Liver (tissue), 9 donors: ENCODE results near the gene THOC5. TPM values are rescaled to one million over a fixed set of nuclear protein-coding genes. Genes with fewer than 3 reads are reported as not detected.

ENCODE experiments used
- DNase-seq: peaks from one replicate; pipeline ENCODE4 v3.0.0-alpha.2; 2017; ENCODE audit warnings: low spot score
- H3K27ac ChIP-seq, 2 donors: one replicate each; pipeline ENCODE4 v1.7.0; 2013; ENCODE audit warnings: inconsistent platforms in 2 of 2, low read length in 2 of 2, control low read depth in 1 of 2, low read depth in 1 of 2, mild to moderate bottlenecking in 1 of 2
- H3K27me3 ChIP-seq, 4 donors: one replicate each; pipeline versions ENCODE4 v1.6.1 to v1.7.0; 2013; ENCODE audit warnings: low read length in 3 of 4, inconsistent platforms in 1 of 4, mild to moderate bottlenecking in 1 of 4, moderate library complexity in 1 of 4; ENCODE audit not compliant: control insufficient read depth in 4 of 4, insufficient read depth in 4 of 4
- H3K36me3 ChIP-seq, 4 donors: one replicate each; pipeline versions ENCODE4 v1.6.1 to v1.7.0; 2013; ENCODE audit warnings: low read length in 3 of 4, mild to moderate bottlenecking in 3 of 4, low read depth in 1 of 4, moderate library complexity in 1 of 4; ENCODE audit not compliant: control insufficient read depth in 4 of 4, insufficient read depth in 3 of 4
- H3K4me1 ChIP-seq, 4 donors: one replicate each; pipeline versions ENCODE4 v1.6.1 to v1.7.0; 2013; ENCODE audit warnings: low read length in 3 of 4, mild to moderate bottlenecking in 3 of 4, moderate library complexity in 1 of 4; ENCODE audit not compliant: control insufficient read depth in 4 of 4, insufficient read depth in 4 of 4
- H3K4me3 ChIP-seq, 3 donors: one replicate each; pipeline versions ENCODE4 v1.6.1 to v1.7.0; 2013; ENCODE audit warnings: low read length in 3 of 3, control low read depth in 1 of 3, low read depth in 1 of 3, mild to moderate bottlenecking in 1 of 3
- H3K9ac ChIP-seq, 2 donors: one replicate each; pipeline ENCODE4 v1.7.0; 2013; ENCODE audit warnings: low read length in 2 of 2, mild to moderate bottlenecking in 2 of 2, moderate library complexity in 2 of 2, control low read depth in 1 of 2, low read depth in 1 of 2
- H3K9me3 ChIP-seq, 4 donors: one replicate each; pipeline versions ENCODE4 v1.6.1 to v1.7.0; 2013; ENCODE audit warnings: low read length in 3 of 4; ENCODE audit not compliant: control insufficient read depth in 4 of 4
- EGR1 ChIP-seq, 2 donors: IDR thresholded peaks; 2 replicates each; pipeline ENCODE4 v1.6.1; 2016 to 2018; ENCODE audit warnings: antibody characterized with exemption in 2 of 2, low read depth in 2 of 2
- FOXA1 ChIP-seq: IDR thresholded peaks from 2 replicates; pipeline ENCODE4 v1.6.1; 2016; ENCODE audit warnings: antibody characterized with exemption
- FOXA2 ChIP-seq: IDR thresholded peaks from 2 replicates; pipeline ENCODE4 v1.6.1; 2016; ENCODE audit warnings: antibody characterized with exemption
- GABPA ChIP-seq, 2 donors: IDR thresholded peaks in 1 of 2; conservative IDR thresholded peaks in 1 of 2; 2 replicates each; pipeline ENCODE4 v1.6.1; 2016; ENCODE audit warnings: antibody characterized with exemption in 2 of 2, mild to moderate bottlenecking in 1 of 2, moderate library complexity in 1 of 2
- HNF4A ChIP-seq, 2 donors: conservative IDR thresholded peaks; 2 replicates each; pipeline ENCODE4 v1.6.1; 2016; ENCODE audit warnings: antibody characterized with exemption in 2 of 2, mild to moderate bottlenecking in 2 of 2
- HNF4G ChIP-seq: IDR thresholded peaks from 2 replicates; pipeline ENCODE4 v1.6.1; 2016; ENCODE audit warnings: antibody characterized with exemption
- JUND ChIP-seq, 2 donors: IDR thresholded peaks; 2 replicates each; pipeline ENCODE4 v1.6.1; 2016; ENCODE audit warnings: antibody characterized with exemption in 2 of 2
- RAD21 ChIP-seq, 2 donors: IDR thresholded peaks; 2 replicates each; pipeline ENCODE4 v1.6.1; 2016; ENCODE audit warnings: antibody characterized with exemption in 2 of 2, mild to moderate bottlenecking in 2 of 2
- RXRA ChIP-seq, 2 donors: IDR thresholded peaks; 2 replicates each; pipeline ENCODE4 v1.6.1; 2017 to 2018; ENCODE audit warnings: antibody characterized with exemption in 2 of 2, mild to moderate bottlenecking in 1 of 2
- SP1 ChIP-seq: IDR thresholded peaks from 2 replicates; pipeline ENCODE4 v1.6.1; 2018; ENCODE audit warnings: antibody characterized with exemption, mild to moderate bottlenecking
- TAF1 ChIP-seq: conservative IDR thresholded peaks from 2 replicates; pipeline ENCODE4 v1.6.1; 2016; ENCODE audit warnings: antibody characterized with exemption, mild to moderate bottlenecking
- YY1 ChIP-seq: IDR thresholded peaks from 2 replicates; pipeline ENCODE4 v1.6.1; 2016; ENCODE audit warnings: antibody characterized with exemption, mild to moderate bottlenecking
- WGBS: extraction: QIAGEN DNeasy Blood & Tissue Kit; methylation state at CpG from one replicate; pipeline ENCODE4 v1.1.7; 2013; 5-methylcytosine and 5-hydroxymethylcytosine counted together
- polyA plus RNA-seq, 2 donors: library from polyadenylated mRNA; stranded (reverse) in 1 of 2; unstranded in 1 of 2; fragments of 200-250 nt in 1 of 2; fragments of >200 nt in 1 of 2; fragmentation: Nextera tagmentation in 1 of 2; extraction: Ambion mirVana in 1 of 2; gene quantifications; one replicate each; pipeline versions ENCODE4 v1.2.1 to v1.2.3, GENCODE V29; 2013 to 2015
- total RNA-seq, 2 donors: library from RNA; depleted of rRNA; stranded (reverse); fragments of >200 nt; gene quantifications; one replicate each; pipeline ENCODE4 v1.2.3, GENCODE V29; 2014
- TF ChIP-seq, protein P1 (sequence below): IDR thresholded peaks from 2 replicates; pipeline ENCODE4 v1.6.1; 2016; ENCODE audit warnings: antibody characterized with exemption, mild to moderate bottlenecking
- TF ChIP-seq, protein P2 (sequence below): IDR thresholded peaks from 2 replicates; pipeline ENCODE4 v1.6.1; 2016; ENCODE audit warnings: antibody characterized with exemption
- TF ChIP-seq, protein P3 (sequence below): fragments of 150-350 bp; IDR thresholded peaks from 2 replicates; pipeline ENCODE4 v1.5.1; 2017; ENCODE audit warnings: improper control_type of control experiment, low read depth, low read length; ENCODE audit not compliant: missing input control
- TF ChIP-seq, protein P4 (sequence below): IDR thresholded peaks from 2 replicates; pipeline ENCODE4 v1.6.1; 2016; ENCODE audit warnings: antibody characterized with exemption
- donor health status: healthy.
- donor health status: healthy.
- donor health status: healthy.
- donor health status: healthy.
- donor health status: healthy.

Gene THOC5
- total and polyA plus RNA-seq, 4 donors = 7.4 to 25.1 (median 14.5) TPM

DNA sequence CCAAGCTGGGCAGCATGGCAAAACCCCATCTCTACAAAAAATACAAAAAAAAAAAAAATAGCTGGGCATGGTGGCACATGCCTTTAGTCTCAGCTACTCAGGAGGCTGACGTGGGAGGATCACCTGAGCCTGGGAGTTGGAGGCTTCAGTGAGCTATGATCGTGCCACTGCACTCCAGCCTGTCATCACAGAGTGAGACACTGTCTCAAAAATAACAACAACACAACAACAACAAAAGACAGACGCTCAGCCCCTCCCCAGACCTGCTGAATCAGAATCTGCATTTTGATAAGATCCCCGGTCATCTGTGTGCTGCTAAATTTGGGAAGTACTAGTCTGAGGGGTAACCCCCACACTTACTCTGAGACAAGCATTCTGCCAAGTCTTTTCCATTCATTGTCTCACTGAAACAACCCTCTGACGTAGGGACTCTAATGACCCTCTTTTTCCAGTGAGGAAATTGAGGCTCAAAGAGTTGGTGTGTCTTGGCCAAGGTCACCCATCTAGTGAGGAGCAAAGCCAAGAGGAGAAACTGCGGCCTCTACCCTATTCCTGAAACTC, 66.1 kb downstream of the THOC5 start (continued):
- TF ChIP-seq, protein P1, sequence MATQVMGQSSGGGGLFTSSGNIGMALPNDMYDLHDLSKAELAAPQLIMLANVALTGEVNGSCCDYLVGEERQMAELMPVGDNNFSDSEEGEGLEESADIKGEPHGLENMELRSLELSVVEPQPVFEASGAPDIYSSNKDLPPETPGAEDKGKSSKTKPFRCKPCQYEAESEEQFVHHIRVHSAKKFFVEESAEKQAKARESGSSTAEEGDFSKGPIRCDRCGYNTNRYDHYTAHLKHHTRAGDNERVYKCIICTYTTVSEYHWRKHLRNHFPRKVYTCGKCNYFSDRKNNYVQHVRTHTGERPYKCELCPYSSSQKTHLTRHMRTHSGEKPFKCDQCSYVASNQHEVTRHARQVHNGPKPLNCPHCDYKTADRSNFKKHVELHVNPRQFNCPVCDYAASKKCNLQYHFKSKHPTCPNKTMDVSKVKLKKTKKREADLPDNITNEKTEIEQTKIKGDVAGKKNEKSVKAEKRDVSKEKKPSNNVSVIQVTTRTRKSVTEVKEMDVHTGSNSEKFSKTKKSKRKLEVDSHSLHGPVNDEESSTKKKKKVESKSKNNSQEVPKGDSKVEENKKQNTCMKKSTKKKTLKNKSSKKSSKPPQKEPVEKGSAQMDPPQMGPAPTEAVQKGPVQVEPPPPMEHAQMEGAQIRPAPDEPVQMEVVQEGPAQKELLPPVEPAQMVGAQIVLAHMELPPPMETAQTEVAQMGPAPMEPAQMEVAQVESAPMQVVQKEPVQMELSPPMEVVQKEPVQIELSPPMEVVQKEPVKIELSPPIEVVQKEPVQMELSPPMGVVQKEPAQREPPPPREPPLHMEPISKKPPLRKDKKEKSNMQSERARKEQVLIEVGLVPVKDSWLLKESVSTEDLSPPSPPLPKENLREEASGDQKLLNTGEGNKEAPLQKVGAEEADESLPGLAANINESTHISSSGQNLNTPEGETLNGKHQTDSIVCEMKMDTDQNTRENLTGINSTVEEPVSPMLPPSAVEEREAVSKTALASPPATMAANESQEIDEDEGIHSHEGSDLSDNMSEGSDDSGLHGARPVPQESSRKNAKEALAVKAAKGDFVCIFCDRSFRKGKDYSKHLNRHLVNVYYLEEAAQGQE = no peak
- TF ChIP-seq SP1 = no peak
- TF ChIP-seq FOXA1 = no peak
- no peak for TF ChIP-seq RXRA (IDR thresholded peaks at IDR 0.05)
- no peak for TF ChIP-seq YY1
- TF ChIP-seq FOXA2 = no peak
- no peak for TF ChIP-seq TAF1
- TF ChIP-seq JUND (IDR thresholded peaks at IDR 0.05) = no peak

DNA sequence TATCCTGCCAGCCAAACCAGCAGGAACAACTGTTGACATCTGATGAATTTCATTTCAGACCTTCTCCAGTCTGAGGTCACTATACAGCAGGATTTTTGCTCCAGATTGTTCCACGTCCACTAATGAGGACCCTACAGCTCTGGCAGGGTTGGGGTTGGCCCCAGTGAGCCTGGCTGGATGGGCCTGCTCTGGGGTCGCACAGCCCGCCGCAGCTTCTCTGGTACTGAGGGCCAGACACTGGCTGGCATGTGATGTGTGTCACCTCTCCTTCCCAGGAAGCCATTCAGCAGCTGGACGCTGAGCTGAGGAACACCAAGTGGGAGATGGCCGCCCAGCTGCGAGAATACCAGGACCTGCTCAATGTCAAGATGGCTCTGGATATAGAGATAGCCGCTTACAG, 68.1 kb downstream of the THOC5 start:
- Histone ChIP-seq H3K4me3 (no peak overlapping the region), H3K27me3 (peaks cover 0 to 3% (median under 1%) of the 10 kb centered on the region in 4 donors), H3K9me3 (no peaks in the 10 kb centered on the region), H3K36me3 (no peaks in the 10 kb centered on the region), H3K27ac (no peak overlapping the region), H3K9ac (no peak overlapping the region), H3K4me1 (peaks cover 6 to 10% (median 8%) of the 10 kb centered on the region in 4 donors)
- TF ChIP-seq, protein P2, sequence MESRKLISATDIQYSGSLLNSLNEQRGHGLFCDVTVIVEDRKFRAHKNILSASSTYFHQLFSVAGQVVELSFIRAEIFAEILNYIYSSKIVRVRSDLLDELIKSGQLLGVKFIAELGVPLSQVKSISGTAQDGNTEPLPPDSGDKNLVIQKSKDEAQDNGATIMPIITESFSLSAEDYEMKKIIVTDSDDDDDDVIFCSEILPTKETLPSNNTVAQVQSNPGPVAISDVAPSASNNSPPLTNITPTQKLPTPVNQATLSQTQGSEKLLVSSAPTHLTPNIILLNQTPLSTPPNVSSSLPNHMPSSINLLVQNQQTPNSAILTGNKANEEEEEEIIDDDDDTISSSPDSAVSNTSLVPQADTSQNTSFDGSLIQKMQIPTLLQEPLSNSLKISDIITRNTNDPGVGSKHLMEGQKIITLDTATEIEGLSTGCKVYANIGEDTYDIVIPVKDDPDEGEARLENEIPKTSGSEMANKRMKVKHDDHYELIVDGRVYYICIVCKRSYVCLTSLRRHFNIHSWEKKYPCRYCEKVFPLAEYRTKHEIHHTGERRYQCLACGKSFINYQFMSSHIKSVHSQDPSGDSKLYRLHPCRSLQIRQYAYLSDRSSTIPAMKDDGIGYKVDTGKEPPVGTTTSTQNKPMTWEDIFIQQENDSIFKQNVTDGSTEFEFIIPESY = no peak
- TF ChIP-seq FOXA1 (no peak), RAD21 (IDR thresholded peaks at IDR 0.05) (no peak), TAF1 (no peak), HNF4A (conservative IDR thresholded peaks at IDR 0.05) (no peak)
- TF ChIP-seq, protein P1 = no peak
- DNase-seq = no peak
- 95% methylated on average over 8 of the region's 8 CpGs for WGBS

DNA sequence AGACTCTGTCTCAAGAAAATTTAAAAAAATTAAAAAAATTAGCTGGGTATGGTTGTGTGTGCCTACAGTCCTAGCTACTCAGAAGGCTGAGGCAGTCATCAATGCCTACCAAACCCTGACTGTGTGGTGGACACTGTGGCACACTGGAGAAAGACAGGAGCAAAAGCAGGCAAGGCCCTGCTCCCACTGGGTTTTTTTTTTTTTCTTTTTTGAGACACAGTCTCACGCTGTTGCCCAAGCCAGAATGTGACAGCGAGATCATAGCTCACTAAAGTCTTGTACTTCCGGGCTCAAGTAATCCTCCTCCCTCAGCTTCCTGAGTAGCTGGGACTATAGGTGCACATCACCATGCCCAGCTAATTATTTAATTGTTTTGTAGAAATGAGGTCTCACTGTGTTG, 68.9 kb downstream of the THOC5 start:
- peaks cover 0 to 3% (median 1%) of the 10 kb centered on the region in 4 donors for H3K27me3 ChIP-seq
- DNase-seq = no peak
- H3K9me3 ChIP-seq = peaks cover 0 to 2% (median 0%) of the 10 kb centered on the region in 4 donors
- H3K9ac ChIP-seq = no peak overlapping the region
- no peaks in the 10 kb centered on the region for H3K36me3 ChIP-seq
- 99% methylated on average over 3 of the region's 3 CpGs for WGBS
- no peak overlapping the region for H3K27ac ChIP-seq
- H3K4me1 ChIP-seq = peaks cover 9 to 18% (median 13%) of the 10 kb centered on the region in 4 donors
- no peak overlapping the region for H3K4me3 ChIP-seq
- TF ChIP-seq, protein P2 = no peak
- TF ChIP-seq, protein P3, sequence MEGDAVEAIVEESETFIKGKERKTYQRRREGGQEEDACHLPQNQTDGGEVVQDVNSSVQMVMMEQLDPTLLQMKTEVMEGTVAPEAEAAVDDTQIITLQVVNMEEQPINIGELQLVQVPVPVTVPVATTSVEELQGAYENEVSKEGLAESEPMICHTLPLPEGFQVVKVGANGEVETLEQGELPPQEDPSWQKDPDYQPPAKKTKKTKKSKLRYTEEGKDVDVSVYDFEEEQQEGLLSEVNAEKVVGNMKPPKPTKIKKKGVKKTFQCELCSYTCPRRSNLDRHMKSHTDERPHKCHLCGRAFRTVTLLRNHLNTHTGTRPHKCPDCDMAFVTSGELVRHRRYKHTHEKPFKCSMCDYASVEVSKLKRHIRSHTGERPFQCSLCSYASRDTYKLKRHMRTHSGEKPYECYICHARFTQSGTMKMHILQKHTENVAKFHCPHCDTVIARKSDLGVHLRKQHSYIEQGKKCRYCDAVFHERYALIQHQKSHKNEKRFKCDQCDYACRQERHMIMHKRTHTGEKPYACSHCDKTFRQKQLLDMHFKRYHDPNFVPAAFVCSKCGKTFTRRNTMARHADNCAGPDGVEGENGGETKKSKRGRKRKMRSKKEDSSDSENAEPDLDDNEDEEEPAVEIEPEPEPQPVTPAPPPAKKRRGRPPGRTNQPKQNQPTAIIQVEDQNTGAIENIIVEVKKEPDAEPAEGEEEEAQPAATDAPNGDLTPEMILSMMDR = no peak
- no peak for TF ChIP-seq HNF4A (conservative IDR thresholded peaks at IDR 0.05)
- no peak for TF ChIP-seq GABPA (IDR thresholded peaks at IDR 0.05 in 1 of 2, conservative IDR thresholded peaks at IDR 0.05 in 1 of 2)
- TF ChIP-seq RXRA (IDR thresholded peaks at IDR 0.05) = no peak
- TF ChIP-seq EGR1 (IDR thresholded peaks at IDR 0.05; ENCODE audit: low read depth in 2 of 2) = no peak
- no peak for TF ChIP-seq FOXA1
- TF ChIP-seq JUND (IDR thresholded peaks at IDR 0.05) = no peak
- TF ChIP-seq, protein P4, sequence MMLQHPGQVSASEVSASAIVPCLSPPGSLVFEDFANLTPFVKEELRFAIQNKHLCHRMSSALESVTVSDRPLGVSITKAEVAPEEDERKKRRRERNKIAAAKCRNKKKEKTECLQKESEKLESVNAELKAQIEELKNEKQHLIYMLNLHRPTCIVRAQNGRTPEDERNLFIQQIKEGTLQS = no peak
- TF ChIP-seq HNF4G = no peak
- no peak for TF ChIP-seq SP1
- TF ChIP-seq RAD21 (IDR thresholded peaks at IDR 0.05) = no peak
- TF ChIP-seq TAF1 = no peak
